HepG2 (cell line): Measurements from ENCODE around the gene HSPA13. TPM values are rescaled to one million over a fixed set of nuclear protein-coding genes. Genes with fewer than 3 reads are reported as not detected.

ENCODE experiments used
- ELF1 ChIP-seq: sonication (generic); formaldehyde crosslinking; IDR thresholded peaks from 2 replicates; pipeline ENCODE4 v1.4.0; 2020; ENCODE audit warnings: missing genetic modification reagents
- ESRRA ChIP-seq: sonication (generic); formaldehyde crosslinking; IDR thresholded peaks from 2 replicates; pipeline ENCODE4 v1.5.1; 2020; ENCODE audit warnings: mild to moderate bottlenecking, low read depth, missing genetic modification reagents
- FOXO1 ChIP-seq: sonication (generic); formaldehyde crosslinking; IDR thresholded peaks from 2 replicates; pipeline ENCODE4 v1.4.0; 2020; ENCODE audit warnings: missing genetic modification reagents
- GABPA ChIP-seq, 2 experiments: IDR thresholded peaks; 2 replicates each; pipeline ENCODE4 v1.6.1; 2011 to 2016; ENCODE audit warnings: low read depth in 2 of 2, low read length in 1 of 2, missing biosample characterization in 1 of 2, missing genetic modification characterization in 1 of 2
- JUNB ChIP-seq: sonication (generic); formaldehyde crosslinking; IDR thresholded peaks from 2 replicates; pipeline ENCODE4 v1.8.0; 2022; ENCODE audit warnings: missing genetic modification reagents, mild to moderate bottlenecking, borderline replicate concordance
- KDM4B ChIP-seq: sonication (generic); formaldehyde crosslinking; IDR thresholded peaks from 2 replicates; pipeline ENCODE4 v1.4.0; 2020; ENCODE audit warnings: missing genetic modification reagents
- LCORL ChIP-seq, 2 experiments: fragments of 450-650 bp in 1 of 2; sonication (generic) in 1 of 2; formaldehyde crosslinking in 1 of 2; IDR thresholded peaks; 2 replicates each; pipeline versions ENCODE4 v1.5.0 to v1.6.1; 2017 to 2020; ENCODE audit warnings: antibody characterized with exemption in 1 of 2, missing genetic modification reagents in 1 of 2
- MEIS2 ChIP-seq: sonication (generic); formaldehyde crosslinking; IDR thresholded peaks from 2 replicates; pipeline ENCODE4 v1.9.0; 2021; ENCODE audit warnings: mild to moderate bottlenecking, missing genetic modification reagents
- NCOR1 ChIP-seq: fragments of 200-600 bp; sonication (generic); IDR thresholded peaks from 2 replicates; pipeline ENCODE4 v1.7.0; 2017; ENCODE audit warnings: antibody characterized with exemption, low read length, borderline replicate concordance
- SKI ChIP-seq: fragments of 450-650 bp; IDR thresholded peaks from one replicate; pipeline ENCODE4 v1.6.1; 2018; ENCODE audit warnings: mild to moderate bottlenecking; ENCODE audit not compliant: partially characterized antibody
- SMARCC2 ChIP-seq: fragments of 450-650 bp; IDR thresholded peaks from 2 replicates; pipeline ENCODE4 v1.6.1; 2017; ENCODE audit warnings: antibody characterized with exemption, mild to moderate bottlenecking
- SRY ChIP-seq: sonication (generic); formaldehyde crosslinking; IDR thresholded peaks from 2 replicates; pipeline ENCODE4 v1.8.0; 2022; ENCODE audit warnings: mild to moderate bottlenecking, missing genetic modification reagents
- STAT5B ChIP-seq: sonication (generic); formaldehyde crosslinking; IDR thresholded peaks from 2 replicates; pipeline ENCODE4 v1.4.0; 2020; ENCODE audit warnings: missing genetic modification reagents
- TBP ChIP-seq: sonication (generic); formaldehyde crosslinking; IDR thresholded peaks from 2 replicates; pipeline ENCODE4 v1.5.0; 2020; ENCODE audit warnings: missing genetic modification reagents
- ZBTB42 ChIP-seq: sonication (generic); formaldehyde crosslinking; IDR thresholded peaks from 2 replicates; pipeline ENCODE4 v1.5.0; 2020; ENCODE audit warnings: mild to moderate bottlenecking, missing genetic modification reagents
- ZFP41 ChIP-seq: sonication (generic); formaldehyde crosslinking; IDR thresholded peaks from 2 replicates; pipeline ENCODE4 v1.4.0; 2020; ENCODE audit warnings: mild to moderate bottlenecking, missing genetic modification reagents, borderline replicate concordance
- ZKSCAN5 ChIP-seq: sonication (generic); formaldehyde crosslinking; IDR thresholded peaks from 2 replicates; pipeline ENCODE4 v1.5.1; 2020; ENCODE audit warnings: mild to moderate bottlenecking, missing genetic modification reagents
- ZNF557 ChIP-seq: sonication (generic); formaldehyde crosslinking; IDR thresholded peaks from 2 replicates; pipeline ENCODE4 v1.4.0; 2020; ENCODE audit warnings: missing genetic modification reagents
- ZNF782 ChIP-seq: sonication (generic); formaldehyde crosslinking; IDR thresholded peaks from 2 replicates; pipeline ENCODE4 v1.4.0; 2020; ENCODE audit warnings: missing genetic modification reagents, mild to moderate bottlenecking, borderline replicate concordance
- polyA plus RNA-seq, 8 experiments: library from polyadenylated mRNA; depleted of rRNA in 3 of 8; stranded (reverse) in 7 of 8; unstranded in 1 of 8; fragments of >200 nt; fragmentation: Illumina TruSeq in 4 of 8; extraction: Trizol in 4 of 8; gene quantifications; 2 replicates each; pipeline versions ENCODE4 v1.2.1 to v1.2.3, GENCODE V29; 2011 to 2016; ENCODE audit warnings: low read depth in 4 of 8, missing spikeins in 1 of 8, mixed read lengths in 1 of 8; ENCODE audit not compliant: insufficient read depth in 1 of 8
- total RNA-seq, 5 experiments: library from RNA; depleted of rRNA; stranded (reverse); fragments of >200 nt; fragmentation: Illumina TruSeq; extraction: Trizol; gene quantifications; 2 replicates each; pipeline ENCODE4 v1.2.3, GENCODE V29; 2016; ENCODE audit warnings: low read depth in 1 of 5
- TF ChIP-seq, protein P1 (sequence below): sonication (generic); formaldehyde crosslinking; IDR thresholded peaks from 2 replicates; pipeline ENCODE4 v1.9.0; 2021; ENCODE audit warnings: missing genetic modification reagents, borderline replicate concordance
- TF ChIP-seq, protein P2 (sequence below): sonication (generic); formaldehyde crosslinking; IDR thresholded peaks from 2 replicates; pipeline ENCODE4 v1.5.0; 2020; ENCODE audit warnings: missing genetic modification reagents
- TF ChIP-seq, protein P3 (sequence below): sonication (generic); formaldehyde crosslinking; IDR thresholded peaks from 2 replicates; pipeline ENCODE4 v1.8.0; 2022; ENCODE audit warnings: missing genetic modification reagents, mild to moderate bottlenecking, moderate library complexity, borderline replicate concordance

Gene HSPA13
- total and polyA plus RNA-seq, 2 of the 13 experiments (the other 11 are each of a cell fraction or from before 2014, with no cell fraction given), result 21.2 to 28.4 TPM

DNA sequence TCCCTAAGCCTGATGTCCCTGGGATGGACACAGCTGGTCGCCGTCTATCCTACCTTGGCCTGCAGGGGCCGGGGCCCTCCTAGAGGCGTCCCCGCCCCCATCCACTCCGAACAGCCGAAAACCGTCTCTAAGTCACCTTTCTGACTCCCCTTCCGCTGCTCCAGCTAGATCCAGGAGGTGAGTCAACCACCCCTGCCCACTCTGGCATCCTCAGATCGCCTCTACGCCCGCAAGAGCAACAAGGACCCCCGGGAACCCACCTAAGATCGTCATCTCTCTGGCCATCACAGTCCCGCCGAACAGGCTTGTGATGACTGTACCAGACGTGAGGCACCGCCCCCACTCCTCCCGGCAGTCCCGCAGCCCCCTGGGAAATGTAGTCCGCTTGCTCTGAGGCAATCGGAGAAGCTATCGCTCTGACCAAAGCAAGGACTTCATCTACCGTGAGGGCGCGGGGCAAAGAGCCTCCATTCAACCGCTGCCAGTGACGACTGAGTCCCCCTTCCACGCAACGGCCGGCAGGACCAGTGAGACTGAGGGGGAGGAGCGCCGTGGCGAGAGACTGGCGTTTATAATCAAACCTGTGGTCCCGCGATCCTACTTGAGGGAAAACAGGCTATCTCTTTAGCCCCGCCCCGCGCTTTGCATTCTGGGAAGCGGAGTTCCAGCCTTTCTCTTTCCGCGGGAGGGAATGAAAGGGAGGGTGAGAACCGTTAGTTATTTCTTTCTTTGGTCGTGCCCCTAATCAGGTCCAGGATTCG, at the start of gene HSPA13 (continued):
- TF ChIP-seq KDM4B (CRISPR knock-in tag), result no peak
- no peak for TF ChIP-seq JUNB (CRISPR knock-in tag)
- TF ChIP-seq ZKSCAN5, result no peak
- no peak for TF ChIP-seq LCORL (IDR thresholded peaks at IDR 0.05)
- TF ChIP-seq LCORL (CRISPR knock-in tag; IDR thresholded peaks at IDR 0.05), result peak; percentile 22; the same call in 1 of the 2 replicates
- TF ChIP-seq GABPA (IDR thresholded peaks at IDR 0.05; ENCODE audit: low read depth, low read length), result no peak
- peak; percentile 71 for TF ChIP-seq GABPA (CRISPR knock-in tag; IDR thresholded peaks at IDR 0.05; ENCODE audit: low read depth)
- no peak for TF ChIP-seq ZBTB42 (CRISPR knock-in tag)
- TF ChIP-seq, protein P1, sequence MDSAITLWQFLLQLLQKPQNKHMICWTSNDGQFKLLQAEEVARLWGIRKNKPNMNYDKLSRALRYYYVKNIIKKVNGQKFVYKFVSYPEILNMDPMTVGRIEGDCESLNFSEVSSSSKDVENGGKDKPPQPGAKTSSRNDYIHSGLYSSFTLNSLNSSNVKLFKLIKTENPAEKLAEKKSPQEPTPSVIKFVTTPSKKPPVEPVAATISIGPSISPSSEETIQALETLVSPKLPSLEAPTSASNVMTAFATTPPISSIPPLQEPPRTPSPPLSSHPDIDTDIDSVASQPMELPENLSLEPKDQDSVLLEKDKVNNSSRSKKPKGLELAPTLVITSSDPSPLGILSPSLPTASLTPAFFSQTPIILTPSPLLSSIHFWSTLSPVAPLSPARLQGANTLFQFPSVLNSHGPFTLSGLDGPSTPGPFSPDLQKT, result no peak
- TF ChIP-seq ELF1 (CRISPR knock-in tag), result peak; percentile 50
- peak; percentile 19 for TF ChIP-seq SKI
- TF ChIP-seq, protein P2, sequence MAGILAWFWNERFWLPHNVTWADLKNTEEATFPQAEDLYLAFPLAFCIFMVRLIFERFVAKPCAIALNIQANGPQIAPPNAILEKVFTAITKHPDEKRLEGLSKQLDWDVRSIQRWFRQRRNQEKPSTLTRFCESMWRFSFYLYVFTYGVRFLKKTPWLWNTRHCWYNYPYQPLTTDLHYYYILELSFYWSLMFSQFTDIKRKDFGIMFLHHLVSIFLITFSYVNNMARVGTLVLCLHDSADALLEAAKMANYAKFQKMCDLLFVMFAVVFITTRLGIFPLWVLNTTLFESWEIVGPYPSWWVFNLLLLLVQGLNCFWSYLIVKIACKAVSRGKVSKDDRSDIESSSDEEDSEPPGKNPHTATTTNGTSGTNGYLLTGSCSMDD, result no peak
- no peak for TF ChIP-seq NCOR1
- TF ChIP-seq ZFP41, result no peak
- TF ChIP-seq SRY (CRISPR knock-in tag), result no peak
- no peak for TF ChIP-seq ZNF557
- TF ChIP-seq STAT5B (CRISPR knock-in tag), result no peak
- TF ChIP-seq ESRRA (CRISPR knock-in tag), result no peak
- no peak for TF ChIP-seq SMARCC2
- no peak for TF ChIP-seq FOXO1 (CRISPR knock-in tag)
- TF ChIP-seq MEIS2 (CRISPR knock-in tag), result no peak
- TF ChIP-seq, protein P3, sequence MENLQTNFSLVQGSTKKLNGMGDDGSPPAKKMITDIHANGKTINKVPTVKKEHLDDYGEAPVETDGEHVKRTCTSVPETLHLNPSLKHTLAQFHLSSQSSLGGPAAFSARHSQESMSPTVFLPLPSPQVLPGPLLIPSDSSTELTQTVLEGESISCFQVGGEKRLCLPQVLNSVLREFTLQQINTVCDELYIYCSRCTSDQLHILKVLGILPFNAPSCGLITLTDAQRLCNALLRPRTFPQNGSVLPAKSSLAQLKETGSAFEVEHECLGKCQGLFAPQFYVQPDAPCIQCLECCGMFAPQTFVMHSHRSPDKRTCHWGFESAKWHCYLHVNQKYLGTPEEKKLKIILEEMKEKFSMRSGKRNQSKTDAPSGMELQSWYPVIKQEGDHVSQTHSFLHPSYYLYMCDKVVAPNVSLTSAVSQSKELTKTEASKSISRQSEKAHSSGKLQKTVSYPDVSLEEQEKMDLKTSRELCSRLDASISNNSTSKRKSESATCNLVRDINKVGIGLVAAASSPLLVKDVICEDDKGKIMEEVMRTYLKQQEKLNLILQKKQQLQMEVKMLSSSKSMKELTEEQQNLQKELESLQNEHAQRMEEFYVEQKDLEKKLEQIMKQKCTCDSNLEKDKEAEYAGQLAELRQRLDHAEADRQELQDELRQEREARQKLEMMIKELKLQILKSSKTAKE (CRISPR knock-in tag), result no peak
- TF ChIP-seq ZNF782 (CRISPR knock-in tag), result no peak
- TF ChIP-seq TBP (CRISPR knock-in tag), result peak; percentile 87; the same call in 1 of the 2 replicates
